ENCODE measurements around the gene PLEKHA7.

DNA sequence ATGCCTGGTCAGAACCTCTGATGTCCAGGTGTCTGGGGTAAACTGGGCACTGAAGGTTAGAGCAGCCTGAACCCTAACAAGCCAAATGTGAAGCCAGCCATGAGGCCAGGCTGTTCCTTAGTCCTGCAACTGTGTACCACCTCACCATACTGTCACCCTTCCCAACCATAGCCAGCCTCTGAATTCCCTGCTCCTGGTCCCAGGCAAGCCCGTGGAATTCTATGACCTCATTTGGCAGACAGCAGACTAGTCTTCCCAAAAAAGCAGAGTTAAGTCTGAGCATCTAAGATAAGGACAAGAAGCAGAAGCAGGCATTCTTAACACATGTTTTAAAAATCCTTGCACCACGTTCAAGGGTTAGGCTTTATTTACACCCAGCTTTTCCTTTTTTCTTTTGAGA, 140.9 kb downstream of the PLEKHA7 start:
- TF ChIP-seq, protein P1, sequence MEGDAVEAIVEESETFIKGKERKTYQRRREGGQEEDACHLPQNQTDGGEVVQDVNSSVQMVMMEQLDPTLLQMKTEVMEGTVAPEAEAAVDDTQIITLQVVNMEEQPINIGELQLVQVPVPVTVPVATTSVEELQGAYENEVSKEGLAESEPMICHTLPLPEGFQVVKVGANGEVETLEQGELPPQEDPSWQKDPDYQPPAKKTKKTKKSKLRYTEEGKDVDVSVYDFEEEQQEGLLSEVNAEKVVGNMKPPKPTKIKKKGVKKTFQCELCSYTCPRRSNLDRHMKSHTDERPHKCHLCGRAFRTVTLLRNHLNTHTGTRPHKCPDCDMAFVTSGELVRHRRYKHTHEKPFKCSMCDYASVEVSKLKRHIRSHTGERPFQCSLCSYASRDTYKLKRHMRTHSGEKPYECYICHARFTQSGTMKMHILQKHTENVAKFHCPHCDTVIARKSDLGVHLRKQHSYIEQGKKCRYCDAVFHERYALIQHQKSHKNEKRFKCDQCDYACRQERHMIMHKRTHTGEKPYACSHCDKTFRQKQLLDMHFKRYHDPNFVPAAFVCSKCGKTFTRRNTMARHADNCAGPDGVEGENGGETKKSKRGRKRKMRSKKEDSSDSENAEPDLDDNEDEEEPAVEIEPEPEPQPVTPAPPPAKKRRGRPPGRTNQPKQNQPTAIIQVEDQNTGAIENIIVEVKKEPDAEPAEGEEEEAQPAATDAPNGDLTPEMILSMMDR (conservative IDR thresholded peaks at IDR 0.05; ENCODE audit: low read depth, low read length), result no peak
- no peak for TF ChIP-seq EZH2 (IDR thresholded peaks at IDR 0.05; ENCODE audit: borderline replicate concordance, low read depth, low read length, poor library complexity, severe bottlenecking)
